Aorta (tissue), 5 donors: ENCODE measurements around the gene PPP1R12B. TPM values are rescaled to one million over a fixed set of nuclear protein-coding genes. Genes with fewer than 3 reads are reported as not detected.
"Not testable (repeated sequence)": the region's sequence is repeated elsewhere in the genome, so short reads cannot be mapped to it uniquely, and the experiment has no call there.

Experiments
- ATAC-seq: fragments of 200-7000 bp; cut with Tn5 transposase; one replicate; pipeline ENCODE4 v1.9.1; 2022; ENCODE audit warnings: moderate library complexity; ENCODE audit not compliant: low FRiP score
- DNase-seq, 2 donors: peaks; one replicate each; pipeline ENCODE4 v3.0.0-alpha.2; 2020
- H3K27ac ChIP-seq, 2 donors: one replicate each; pipeline ENCODE4 v1.5.1; 2013; ENCODE audit warnings: low read length in 2 of 2, mild to moderate bottlenecking in 2 of 2, moderate library complexity in 2 of 2, control low read depth in 1 of 2, inconsistent platforms in 1 of 2, low read depth in 1 of 2
- H3K27me3 ChIP-seq, 2 donors: one replicate each; pipeline ENCODE4 v1.6.1; 2013; ENCODE audit warnings: control low read depth in 1 of 2, low read length in 1 of 2, mild to moderate bottlenecking in 1 of 2, moderate library complexity in 1 of 2; ENCODE audit not compliant: insufficient read depth in 2 of 2, control insufficient read depth in 1 of 2
- H3K36me3 ChIP-seq, 2 donors: one replicate each; pipeline ENCODE4 v1.6.1; 2013; ENCODE audit warnings: control low read depth in 1 of 2, low read length in 1 of 2, mild to moderate bottlenecking in 1 of 2; ENCODE audit not compliant: insufficient read depth in 2 of 2, control insufficient read depth in 1 of 2
- H3K4me1 ChIP-seq, 2 donors: one replicate each; pipeline ENCODE4 v1.6.1; 2013; ENCODE audit warnings: low read length in 2 of 2, control low read depth in 1 of 2, mild to moderate bottlenecking in 1 of 2, moderate library complexity in 1 of 2; ENCODE audit not compliant: insufficient read depth in 2 of 2, control insufficient read depth in 1 of 2
- H3K4me3 ChIP-seq, 2 donors: one replicate each; pipeline ENCODE4 v1.5.1; 2013; ENCODE audit warnings: low read length in 2 of 2, control low read depth in 1 of 2, mild to moderate bottlenecking in 1 of 2
- H3K9me3 ChIP-seq: one replicate; pipeline ENCODE4 v1.6.1; 2013; ENCODE audit warnings: mild to moderate bottlenecking, low read length; ENCODE audit not compliant: control insufficient read depth
- WGBS, 2 donors: extraction: QIAGEN DNeasy Blood & Tissue Kit; methylation state at CpG; one replicate each; pipeline ENCODE4 v1.1.7; 2013; 5-methylcytosine and 5-hydroxymethylcytosine counted together
- intact Hi-C, 2 donors: fragments of 100-400 bp; cut with DNase I; formaldehyde crosslinking; loops; one replicate each; pipeline versions ENCODE4 v1.14.2 to v1.15.0; 2022
- polyA plus RNA-seq, 2 donors: library from polyadenylated mRNA; stranded (reverse); fragments of 200-250 nt; gene quantifications; one replicate each; pipeline ENCODE4 v1.2.3, GENCODE V29; 2013
- total RNA-seq, 2 donors: library from RNA; stranded (reverse); fragmentation: NEBNext Ultra II Directional; extraction: Animal tissue kit (Norgen Biotek cat#: 25700); gene quantifications; one replicate each; pipeline ENCODE4 v1.2.1, GENCODE V29; 2021
- donor health status: healthy with polysubstance abuse.
- donor health status: Bipolar disorder and iron deficiency.
- donor health status: DM: no; HTN: no; CAD: no.
- donor health status: DM: no; HTN: no; CAD: no.
- donor health status: DM: yes; HTN: yes; CAD: no.

The PPP1R12B gene
- total and polyA plus RNA-seq, 4 donors = 102 to 1,102 (median 396) TPM

- DNase-seq = peak; percentile 10 to 50
These were observed 273.9 kb downstream of the PPP1R12B start for GRCh38 chr1:202622388-202622787.

GRCh38 chr1:202623075-202623474 lies 274.6 kb downstream of the PPP1R12B start:
- no peaks in the 10 kb centered on the region for H3K27me3 ChIP-seq
- ATAC-seq = peak; percentile 83
- intact Hi-C loops = loop anchor here in 1 of 2 donors (10.0 kb wide), 2 partner anchors 48 to 158 kb away; no protein-coding TSS in a partner anchor

More at GRCh38 chr1:202622388-202622787, 273.9 kb downstream of the PPP1R12B start:
- H3K4me1 ChIP-seq = no peaks in the 10 kb centered on the region
- intact Hi-C loops = loop anchor here in 1 of 2 donors (10.0 kb wide), 2 partner anchors 48 to 158 kb away; no protein-coding TSS in a partner anchor
- no peak overlapping the region for H3K27ac ChIP-seq
- H3K27me3 ChIP-seq = no peaks in the 10 kb centered on the region
- H3K9me3 ChIP-seq = no peaks in the 10 kb centered on the region
- no peak for ATAC-seq
- H3K4me3 ChIP-seq = no peak overlapping the region
- no peaks in the 10 kb centered on the region for H3K36me3 ChIP-seq
- WGBS, 2 donors = 92% methylated on average over 8 of the region's 8 CpGs

GRCh38 chr1:202623476-202623875 lies 275.0 kb downstream of the PPP1R12B start:
- peak in 1 of 2 donors; percentile 61 for DNase-seq
- intact Hi-C loops = loop anchor here in 1 of 2 donors (10.0 kb wide), 2 partner anchors 49 to 159 kb away; no protein-coding TSS in a partner anchor
- not testable (repeated sequence) for H3K27me3 ChIP-seq, H3K9me3 ChIP-seq, H3K4me1 ChIP-seq, H3K36me3 ChIP-seq, ATAC-seq, H3K4me3 ChIP-seq
- WGBS, 2 donors = 38 to 41% methylated on average over 11 to 12 of the region's 12 CpGs
- peak overlapping the region in 1 of 2 donors; percentile 7 for H3K27ac ChIP-seq

More at GRCh38 chr1:202623075-202623474, 274.6 kb downstream of the PPP1R12B start:
- peak overlapping the region in 1 of 2 donors; percentile 38 for H3K27ac ChIP-seq
- no peak overlapping the region for H3K4me3 ChIP-seq
- H3K36me3 ChIP-seq = no peaks in the 10 kb centered on the region
- no peaks in the 10 kb centered on the region for H3K9me3 ChIP-seq
- no peaks in the 10 kb centered on the region for H3K4me1 ChIP-seq
- peak; percentile 84 to 89 for DNase-seq
- WGBS, 2 donors = 2 to 6% methylated on average over 7 of the region's 7 CpGs

DNA sequence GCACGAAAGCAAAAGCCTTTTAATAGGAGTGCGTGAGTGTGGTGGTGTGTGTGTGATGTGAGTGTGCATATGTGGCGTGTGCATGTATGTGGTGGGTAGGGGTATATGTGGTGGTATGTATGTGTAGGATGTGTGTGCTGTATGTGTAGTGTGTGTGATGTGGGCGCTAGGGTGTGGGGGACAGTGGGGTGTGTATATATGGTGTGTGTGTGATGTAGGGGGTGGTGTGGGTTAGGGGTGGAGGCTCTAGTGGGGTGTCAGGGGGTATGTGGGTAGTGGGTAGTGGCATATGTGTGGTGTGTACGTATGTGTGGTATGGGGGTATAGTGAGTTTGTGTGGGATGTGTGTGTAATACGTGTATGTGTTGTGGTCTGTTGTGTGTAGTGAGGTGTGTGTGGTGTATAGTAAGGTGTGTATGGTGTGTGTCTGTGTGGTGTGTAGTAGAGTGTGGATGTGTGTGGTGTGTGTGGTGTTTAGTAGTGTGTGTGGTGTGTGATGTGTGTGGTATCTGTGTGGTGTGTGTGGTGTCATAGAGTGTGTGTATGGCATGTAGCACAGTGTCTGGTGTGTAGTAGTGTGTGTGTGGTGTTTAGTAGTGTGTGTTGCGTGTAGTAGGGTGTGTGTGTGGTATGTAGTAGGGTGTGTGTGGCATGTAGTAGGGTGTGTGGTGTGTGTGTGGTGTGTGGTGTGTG lies 275.7 kb downstream of the PPP1R12B start:
- intact Hi-C loops = loop anchor here in 1 of 2 donors (10.0 kb wide), 2 partner anchors 49 to 159 kb away; no protein-coding TSS in a partner anchor
- H3K27me3 ChIP-seq = no peaks in the 10 kb centered on the region
- H3K9me3 ChIP-seq = no peaks in the 10 kb centered on the region
- ATAC-seq (no peak), DNase-seq (peak in 1 of 2 donors; percentile 20)
- 75 to 82% methylated on average over 7 of the region's 7 CpGs for WGBS, 2 donors
- no peak overlapping the region for H3K4me3 ChIP-seq
- H3K36me3 ChIP-seq = no peaks in the 10 kb centered on the region
- no peaks in the 10 kb centered on the region for H3K4me1 ChIP-seq
- H3K27ac ChIP-seq = no peak overlapping the region

GRCh38 chr1:202624781-202625108 lies 276.2 kb downstream of the PPP1R12B start:
- no peaks in the 10 kb centered on the region for H3K27me3 ChIP-seq

GRCh38 chr1:202625416-202626360 lies 277.2 kb downstream of the PPP1R12B start:
- H3K4me1 ChIP-seq = no peaks in the 10 kb centered on the region
- intact Hi-C loops = loop anchor here (5.0 to 10.0 kb wide), 3 partner anchors 51 to 161 kb away; no protein-coding TSS in a partner anchor
- peak; percentile 81 to 93 for DNase-seq
- 33 to 42% methylated on average over 22 to 28 of the region's 28 CpGs for WGBS, 2 donors
- H3K4me3 ChIP-seq = no peak overlapping the region
- no peaks in the 10 kb centered on the region for H3K27me3 ChIP-seq
- no peak overlapping the region for H3K27ac ChIP-seq
- H3K9me3 ChIP-seq = no peaks in the 10 kb centered on the region
- no peaks in the 10 kb centered on the region for H3K36me3 ChIP-seq
- ATAC-seq = peak; percentile 86

More at GRCh38 chr1:202624781-202625108, 276.2 kb downstream of the PPP1R12B start:
- intact Hi-C loops = loop anchor here (5.0 to 10.0 kb wide), 3 partner anchors 50 to 160 kb away; no protein-coding TSS in a partner anchor
- Histone ChIP-seq H3K9me3 (no peaks in the 10 kb centered on the region), H3K4me1 (no peaks in the 10 kb centered on the region), H3K27ac (no peak overlapping the region), H3K4me3 (no peak overlapping the region), H3K36me3 (no peaks in the 10 kb centered on the region)
- 76 to 85% methylated on average over 1 of the region's 1 CpG for WGBS, 2 donors
- ATAC-seq (peak; percentile 42), DNase-seq (peak in 1 of 2 donors; percentile 14)

GRCh38 chr1:202627036-202627435 lies 278.5 kb downstream of the PPP1R12B start:
- ATAC-seq, H3K9me3 ChIP-seq, H3K4me3 ChIP-seq, H3K36me3 ChIP-seq, H3K27me3 ChIP-seq, H3K27ac ChIP-seq, H3K4me1 ChIP-seq: not testable (repeated sequence)
- intact Hi-C loops = loop anchor here (5.0 to 10.0 kb wide), 3 partner anchors 52 to 162 kb away; no protein-coding TSS in a partner anchor
- DNase-seq = peak in 1 of 2 donors; percentile 54
- WGBS, 2 donors = 56 to 63% methylated on average over 7 of the region's 7 CpGs

DNA sequence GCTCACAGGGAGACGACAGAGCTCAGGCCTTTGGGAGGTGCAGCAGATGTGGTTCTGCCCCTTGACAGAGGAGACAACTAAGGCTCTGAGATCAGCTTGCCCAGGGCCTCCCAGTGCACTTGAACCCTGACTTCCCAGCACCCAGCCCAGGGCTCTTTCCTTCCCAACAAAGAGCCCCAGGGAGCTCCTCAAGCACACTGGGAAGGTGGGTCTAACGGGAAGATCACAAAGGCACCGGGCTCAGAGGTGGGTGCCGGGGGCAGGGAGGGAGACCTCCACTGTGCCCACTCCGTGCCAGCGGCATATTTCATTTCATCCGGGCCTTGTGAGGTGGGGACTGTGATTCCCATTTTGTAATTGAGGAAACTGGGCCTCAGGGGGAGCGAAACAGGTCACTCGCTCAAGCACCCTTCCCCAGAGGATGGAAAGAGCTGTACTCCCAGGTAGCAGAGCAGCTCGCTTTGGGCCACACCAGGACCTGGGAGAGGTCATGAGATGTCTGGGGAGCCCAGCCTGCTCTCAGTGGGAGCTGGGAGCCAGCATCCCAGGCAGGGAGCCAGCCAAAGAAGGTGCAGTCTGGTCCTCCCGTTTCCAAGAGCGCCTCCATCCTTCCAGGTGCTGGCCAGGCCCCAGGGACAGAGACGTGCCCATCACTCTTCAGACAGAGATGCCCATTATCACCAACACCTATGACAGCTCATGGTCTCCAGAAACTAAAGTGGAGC lies 279.5 kb downstream of the PPP1R12B start:
- WGBS, 2 donors = 72 to 77% methylated on average over 13 of the region's 13 CpGs
- no peak overlapping the region for H3K4me3 ChIP-seq
- H3K27me3 ChIP-seq = no peaks in the 10 kb centered on the region
- intact Hi-C loops = loop anchor here (5.0 to 10.0 kb wide), 3 partner anchors 53 to 163 kb away; no protein-coding TSS in a partner anchor
- no peak for ATAC-seq
- H3K36me3 ChIP-seq = no peaks in the 10 kb centered on the region
- no peaks in the 10 kb centered on the region for H3K9me3 ChIP-seq
- H3K27ac ChIP-seq = no peak overlapping the region
- DNase-seq = peak in 1 of 2 donors; percentile 59
- H3K4me1 ChIP-seq = no peaks in the 10 kb centered on the region
